HepG2 (cell line): ENCODE results near the gene NEU1. TPM values are rescaled to one million over a fixed set of nuclear protein-coding genes. Genes with fewer than 3 reads are reported as not detected.

Experiments
- ATF2 ChIP-seq: sonication (generic); formaldehyde crosslinking; IDR thresholded peaks from 2 replicates; pipeline ENCODE4 v1.4.0; 2020; ENCODE audit warnings: missing genetic modification reagents
- CEBPZ ChIP-seq: IDR thresholded peaks from 2 replicates; pipeline ENCODE4 v1.6.1; 2012; ENCODE audit warnings: low read length, improper control_type of control experiment
- CTCF ChIP-seq: sonication (generic); formaldehyde crosslinking; IDR thresholded peaks from 2 replicates; pipeline ENCODE4 v1.5.0; 2020; ENCODE audit warnings: mild to moderate bottlenecking, missing genetic modification reagents, moderate library complexity
- ETV5 ChIP-seq: IDR thresholded peaks from 2 replicates; pipeline ENCODE4 v1.6.1; 2018; ENCODE audit warnings: missing biosample characterization, missing genetic modification reagents, inconsistent platforms, borderline replicate concordance
- HOXA5 ChIP-seq: sonication (generic); formaldehyde crosslinking; IDR thresholded peaks from 2 replicates; pipeline ENCODE4 v1.4.0; 2020; ENCODE audit warnings: missing genetic modification reagents
- IKZF5 ChIP-seq: IDR thresholded peaks from 2 replicates; pipeline ENCODE4 v1.6.1; 2018; ENCODE audit warnings: missing genetic modification reagents, mild to moderate bottlenecking, missing compliant biosample characterization
- KDM5B ChIP-seq: sonication (generic); formaldehyde crosslinking; IDR thresholded peaks from 2 replicates; pipeline ENCODE4 v1.4.0; 2020; ENCODE audit warnings: missing genetic modification reagents, mild to moderate bottlenecking, borderline replicate concordance
- PCBP1 ChIP-seq: fragments of 200-400 bp; formaldehyde crosslinking; IDR thresholded peaks from 2 replicates; pipeline ENCODE4 v1.6.1; 2017; ENCODE audit warnings: mild to moderate bottlenecking, low read depth, low read length, borderline replicate concordance
- TAF1 ChIP-seq: sonication (generic); formaldehyde crosslinking; IDR thresholded peaks from 2 replicates; pipeline ENCODE4 v1.4.0; 2020; ENCODE audit warnings: missing genetic modification reagents
- TSC22D2 ChIP-seq: sonication (generic); formaldehyde crosslinking; IDR thresholded peaks from 2 replicates; pipeline ENCODE4 v1.5.1; 2020; ENCODE audit warnings: missing genetic modification reagents, mild to moderate bottlenecking, borderline replicate concordance
- XBP1 ChIP-seq: sonication (generic); formaldehyde crosslinking; IDR thresholded peaks from 2 replicates; pipeline ENCODE4 v1.5.0; 2020; ENCODE audit warnings: missing genetic modification reagents
- ZFP90 ChIP-seq: sonication (generic); formaldehyde crosslinking; IDR thresholded peaks from 2 replicates; pipeline ENCODE4 v1.8.0; 2022; ENCODE audit warnings: missing genetic modification reagents, mild to moderate bottlenecking, inconsistent platforms, borderline replicate concordance
- ZGPAT ChIP-seq: IDR thresholded peaks from 2 replicates; pipeline ENCODE4 v1.6.1; 2016; ENCODE audit warnings: mild to moderate bottlenecking
- ZNF577 ChIP-seq: sonication (generic); formaldehyde crosslinking; IDR thresholded peaks from 2 replicates; pipeline ENCODE4 v1.4.0; 2020; ENCODE audit warnings: mild to moderate bottlenecking, low read depth, missing genetic modification reagents, borderline replicate concordance
- ZNF792 ChIP-seq: IDR thresholded peaks from 2 replicates; pipeline ENCODE4 v1.6.1; 2016
- ZNF839 ChIP-seq: sonication (generic); formaldehyde crosslinking; IDR thresholded peaks from 2 replicates; pipeline ENCODE4 v1.4.0; 2020; ENCODE audit warnings: missing genetic modification reagents, mild to moderate bottlenecking, borderline replicate concordance
- polyA plus RNA-seq, 8 experiments: library from polyadenylated mRNA; depleted of rRNA in 3 of 8; stranded (reverse) in 7 of 8; unstranded in 1 of 8; fragments of >200 nt; fragmentation: Illumina TruSeq in 4 of 8; extraction: Trizol in 4 of 8; gene quantifications; 2 replicates each; pipeline versions ENCODE4 v1.2.1 to v1.2.3, GENCODE V29; 2011 to 2016; ENCODE audit warnings: low read depth in 4 of 8, missing spikeins in 1 of 8, mixed read lengths in 1 of 8; ENCODE audit not compliant: insufficient read depth in 1 of 8
- total RNA-seq, 5 experiments: library from RNA; depleted of rRNA; stranded (reverse); fragments of >200 nt; fragmentation: Illumina TruSeq; extraction: Trizol; gene quantifications; 2 replicates each; pipeline ENCODE4 v1.2.3, GENCODE V29; 2016; ENCODE audit warnings: low read depth in 1 of 5
- TF ChIP-seq, protein P1 (sequence below): IDR thresholded peaks from 2 replicates; pipeline ENCODE4 v1.6.1; 2016; ENCODE audit warnings: low read depth, control low read depth

NEU1 gene
- total and polyA plus RNA-seq, 2 of the 13 experiments (the other 11 are each of a cell fraction or from before 2014, with no cell fraction given), result 215 to 297 TPM

DNA sequence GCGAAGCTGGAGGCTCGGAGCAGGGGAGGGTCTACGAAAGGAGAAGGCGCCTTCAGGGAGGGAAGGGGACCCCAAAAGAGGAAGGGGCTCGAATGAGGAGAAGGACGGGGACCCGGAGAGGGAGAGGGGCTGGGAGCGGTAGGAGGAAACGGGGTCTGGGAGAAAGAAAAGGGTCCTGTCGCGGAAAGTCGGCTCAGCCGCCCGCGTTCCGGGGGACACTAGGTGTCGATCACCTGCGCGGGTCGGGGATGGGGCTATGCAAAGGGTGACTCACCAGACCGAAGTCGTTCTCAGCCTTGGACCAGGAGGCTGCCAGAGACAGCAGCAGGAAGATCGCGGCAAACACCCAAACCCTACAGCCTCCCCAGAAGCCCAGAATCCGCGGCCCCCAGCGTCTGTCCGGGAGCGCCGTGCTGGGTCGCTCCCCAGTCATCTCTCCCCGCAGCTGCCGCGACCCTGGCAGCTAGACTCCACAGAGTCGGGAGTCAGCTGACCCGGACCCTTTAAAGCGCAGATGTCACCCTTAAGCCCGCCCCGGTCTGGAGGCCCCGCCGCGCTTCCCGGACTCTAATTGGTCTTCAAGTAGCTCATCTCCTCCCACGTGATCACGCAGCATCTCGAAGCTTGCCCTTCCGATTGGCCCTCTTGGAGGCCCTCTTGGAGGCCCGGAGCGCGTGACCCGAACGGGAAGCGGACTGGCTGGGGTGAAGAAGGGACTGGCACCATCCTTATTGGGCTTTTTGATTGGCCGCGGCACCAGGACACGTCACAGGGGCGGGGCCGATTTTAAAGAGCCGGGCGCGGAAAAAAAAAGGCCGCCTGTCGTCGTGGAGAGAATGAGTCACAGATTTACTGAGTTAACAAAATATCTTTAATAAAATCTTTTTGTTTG is at the start of gene NEU1 (continued):
- TF ChIP-seq CEBPZ (no peak), IKZF5 (CRISPR knock-in tag) (peak; percentile 86), ETV5 (CRISPR knock-in tag) (peak; percentile 55; the same call in 1 of the 2 replicates), ZNF577 (no peak), TSC22D2 (CRISPR knock-in tag) (peak; percentile 98), ZGPAT (CRISPR knock-in tag) (peak; percentile 92), HOXA5 (CRISPR knock-in tag) (peak; percentile 87), ZNF792 (peak; percentile 67), ZNF839 (peak; percentile 59; the same call in 1 of the 2 replicates), KDM5B (CRISPR knock-in tag) (peak; percentile 75; the same call in 1 of the 2 replicates), ZFP90 (CRISPR knock-in tag) (0 out of 2 replicates have a peak, but pooled peaks have one; percentile 33), CTCF (CRISPR knock-in tag) (peak; percentile 20), TAF1 (peak; percentile 99), PCBP1 (peak; percentile 91; the same call in 1 of the 2 replicates), ATF2 (peak; percentile 91), XBP1 (peak; percentile 39; the same call in 1 of the 2 replicates)
- TF ChIP-seq, protein P1, sequence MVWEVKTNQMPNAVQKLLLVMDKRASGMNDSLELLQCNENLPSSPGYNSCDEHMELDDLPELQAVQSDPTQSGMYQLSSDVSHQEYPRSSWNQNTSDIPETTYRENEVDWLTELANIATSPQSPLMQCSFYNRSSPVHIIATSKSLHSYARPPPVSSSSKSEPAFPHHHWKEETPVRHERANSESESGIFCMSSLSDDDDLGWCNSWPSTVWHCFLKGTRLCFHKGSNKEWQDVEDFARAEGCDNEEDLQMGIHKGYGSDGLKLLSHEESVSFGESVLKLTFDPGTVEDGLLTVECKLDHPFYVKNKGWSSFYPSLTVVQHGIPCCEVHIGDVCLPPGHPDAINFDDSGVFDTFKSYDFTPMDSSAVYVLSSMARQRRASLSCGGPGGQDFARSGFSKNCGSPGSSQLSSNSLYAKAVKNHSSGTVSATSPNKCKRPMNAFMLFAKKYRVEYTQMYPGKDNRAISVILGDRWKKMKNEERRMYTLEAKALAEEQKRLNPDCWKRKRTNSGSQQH (CRISPR knock-in tag), result peak; percentile 73; the same call in 1 of the 2 replicates
